ENCODE measurements around the gene ZDBF2. TPM values are rescaled to one million over a fixed set of nuclear protein-coding genes. Genes with fewer than 3 reads are reported as not detected.

Gene ZDBF2
- total and polyA plus RNA-seq, 2 of the 8 experiments (the other 6 are each of a cell fraction or from before 2014, with no cell fraction given): 1.5 to 17.2 TPM

DNA sequence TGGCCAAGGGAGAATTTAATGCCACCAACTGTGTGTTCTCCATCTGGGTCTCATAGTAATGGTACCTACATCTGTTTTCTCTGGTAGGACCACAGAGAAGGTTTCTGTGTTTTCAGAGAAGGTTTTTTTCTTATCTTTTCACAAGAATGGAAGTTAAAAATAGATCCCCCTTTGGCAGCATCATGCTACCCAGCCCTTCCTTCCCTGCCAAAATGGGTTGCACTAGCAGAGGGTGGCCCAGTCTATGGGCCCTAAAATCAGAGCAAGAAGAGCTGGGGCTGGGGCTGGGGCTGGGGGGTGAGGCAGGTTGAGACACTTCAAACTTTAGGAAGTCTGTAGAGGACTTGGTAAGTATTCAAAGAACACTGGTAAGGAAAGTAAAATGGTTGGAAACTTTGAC, 44.8 kb upstream of the ZDBF2 start (continued):
- no peak for TF ChIP-seq SIN3A (conservative IDR thresholded peaks at IDR 0.05 in 1 of 2, IDR thresholded peaks at IDR 0.05 in 1 of 2; ENCODE audit: low read depth in 1 of 2, low read length in 2 of 2)
- no peak for TF ChIP-seq PHF8 (conservative IDR thresholded peaks at IDR 0.05; ENCODE audit: low read depth, low read length)
- no peak for TF ChIP-seq NRF1 (IDR thresholded peaks at IDR 0.05; ENCODE audit: low read depth, low read length)
- TF ChIP-seq TEAD4 (IDR thresholded peaks at IDR 0.05; ENCODE audit: low read depth, low read length): no peak

Data from H1 (cell line).